Vagina (tissue), 2 donors: ENCODE data around the gene MTX3.

ENCODE experiments used
- POLR2AphosphoS5 ChIP-seq, 2 donors: sonication (generic); formaldehyde crosslinking; IDR thresholded peaks; one replicate each; pipeline ENCODE4 v1.9.0; 2017; ENCODE audit warnings: antibody characterized with exemption in 2 of 2, mild to moderate bottlenecking in 2 of 2, low read depth in 1 of 2; ENCODE audit not compliant: insufficient read depth in 1 of 2
- TF ChIP-seq, protein P1 (sequence below), 3 experiments: fragments of 450-650 bp in 2 of 3; fragments of 200-600 bp in 1 of 3; sonication (generic) in 1 of 3; IDR thresholded peaks; one replicate each; pipeline ENCODE4 v1.5.1; 2017 to 2019; ENCODE audit warnings: antibody characterized with exemption in 3 of 3, mild to moderate bottlenecking in 2 of 3, moderate library complexity in 2 of 3

DNA sequence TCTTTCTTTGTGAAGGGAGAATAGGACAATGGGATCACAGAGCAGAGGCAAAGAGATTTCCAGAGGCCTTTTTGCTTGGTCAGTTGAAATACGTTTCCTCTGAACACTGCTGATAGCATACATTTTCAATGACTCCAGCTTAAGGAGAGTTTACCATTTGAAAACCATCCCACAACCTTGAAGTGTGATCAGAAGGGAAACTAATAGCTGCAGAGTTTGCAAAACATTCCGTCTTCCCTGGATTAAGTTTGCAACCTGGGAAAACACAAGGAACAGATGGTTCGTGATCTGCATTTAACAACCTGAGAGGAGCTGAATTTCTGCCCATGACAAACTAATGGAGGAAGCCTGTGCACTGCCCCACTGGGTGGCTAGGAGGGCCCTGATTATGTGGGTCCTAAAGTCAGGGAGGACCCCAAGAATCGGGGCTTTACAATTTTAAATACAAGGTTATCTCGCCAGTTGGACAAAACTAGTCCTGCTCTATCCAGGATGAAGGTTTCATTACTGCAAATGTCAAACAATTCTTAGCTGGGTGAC is 35.6 kb downstream of the MTX3 start:
- TF ChIP-seq, protein P1, sequence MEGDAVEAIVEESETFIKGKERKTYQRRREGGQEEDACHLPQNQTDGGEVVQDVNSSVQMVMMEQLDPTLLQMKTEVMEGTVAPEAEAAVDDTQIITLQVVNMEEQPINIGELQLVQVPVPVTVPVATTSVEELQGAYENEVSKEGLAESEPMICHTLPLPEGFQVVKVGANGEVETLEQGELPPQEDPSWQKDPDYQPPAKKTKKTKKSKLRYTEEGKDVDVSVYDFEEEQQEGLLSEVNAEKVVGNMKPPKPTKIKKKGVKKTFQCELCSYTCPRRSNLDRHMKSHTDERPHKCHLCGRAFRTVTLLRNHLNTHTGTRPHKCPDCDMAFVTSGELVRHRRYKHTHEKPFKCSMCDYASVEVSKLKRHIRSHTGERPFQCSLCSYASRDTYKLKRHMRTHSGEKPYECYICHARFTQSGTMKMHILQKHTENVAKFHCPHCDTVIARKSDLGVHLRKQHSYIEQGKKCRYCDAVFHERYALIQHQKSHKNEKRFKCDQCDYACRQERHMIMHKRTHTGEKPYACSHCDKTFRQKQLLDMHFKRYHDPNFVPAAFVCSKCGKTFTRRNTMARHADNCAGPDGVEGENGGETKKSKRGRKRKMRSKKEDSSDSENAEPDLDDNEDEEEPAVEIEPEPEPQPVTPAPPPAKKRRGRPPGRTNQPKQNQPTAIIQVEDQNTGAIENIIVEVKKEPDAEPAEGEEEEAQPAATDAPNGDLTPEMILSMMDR (IDR thresholded peaks at IDR 0.05), result no peak
- TF ChIP-seq POLR2AphosphoS5 (IDR thresholded peaks at IDR 0.05; ENCODE audit: insufficient read depth in 1 of 2, low read depth in 1 of 2), result no peak
